GM18519 (cell line): Measurements from ENCODE around the gene SLC6A5.
"Not testable (repeated sequence)": the region's sequence is repeated elsewhere in the genome, so short reads cannot be mapped to it uniquely, and the experiment has no call there.

ENCODE experiments used
- ATAC-seq: cut with Tn5 transposase; IDR thresholded peaks from one replicate; pipeline ENCODE4 v1.9.1; 2021; ENCODE audit warnings: mild to moderate bottlenecking, moderate library complexity; ENCODE audit not compliant: unreplicated experiment, low FRiP score

The SLC6A5 gene

DNA sequence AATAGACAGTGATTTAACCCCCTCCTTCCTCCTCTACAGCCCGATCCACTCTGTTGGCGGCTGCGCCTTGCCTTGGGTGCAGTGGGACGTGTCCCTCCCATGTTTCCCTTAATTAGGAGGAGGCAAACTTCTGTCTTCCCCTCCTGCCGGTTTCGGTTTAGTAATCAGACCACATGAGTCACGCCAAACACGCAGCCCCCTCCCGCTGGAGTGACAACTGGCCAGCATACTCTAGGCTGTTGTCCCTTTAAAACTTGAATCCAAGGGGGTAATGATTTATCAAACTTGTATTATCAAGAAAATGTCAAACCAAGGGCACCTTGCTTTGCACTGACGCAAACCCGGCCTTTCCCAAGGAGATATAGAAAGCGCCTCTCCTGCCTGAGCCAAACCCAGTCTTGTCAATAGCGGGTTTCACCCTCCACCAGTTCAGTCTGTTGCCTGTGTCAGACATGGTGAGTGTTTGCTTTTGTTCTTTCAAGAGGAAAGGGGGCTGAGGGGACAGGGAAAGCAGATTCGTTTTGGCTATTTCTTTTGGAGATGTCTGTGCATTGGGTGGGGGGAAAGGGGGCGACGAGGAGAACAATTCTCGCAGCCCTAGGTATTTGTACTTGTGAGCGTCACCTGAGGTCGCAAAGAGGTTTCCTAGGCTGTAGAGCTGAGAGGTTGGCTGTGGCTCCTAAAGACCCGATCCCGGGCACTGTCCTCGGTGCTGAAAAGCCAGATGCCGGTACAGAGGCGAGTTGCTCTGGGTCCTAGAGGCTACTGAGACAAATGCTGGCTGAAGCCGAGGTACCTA lies at the start of gene SLC6A5:
Gene SLC6A5, plus strand, starts transcription at position 388 of the 799 bp plus-strand sequence. Its CDS starts 65 bp downstream, at position 453.
- no peak for ATAC-seq

DNA sequence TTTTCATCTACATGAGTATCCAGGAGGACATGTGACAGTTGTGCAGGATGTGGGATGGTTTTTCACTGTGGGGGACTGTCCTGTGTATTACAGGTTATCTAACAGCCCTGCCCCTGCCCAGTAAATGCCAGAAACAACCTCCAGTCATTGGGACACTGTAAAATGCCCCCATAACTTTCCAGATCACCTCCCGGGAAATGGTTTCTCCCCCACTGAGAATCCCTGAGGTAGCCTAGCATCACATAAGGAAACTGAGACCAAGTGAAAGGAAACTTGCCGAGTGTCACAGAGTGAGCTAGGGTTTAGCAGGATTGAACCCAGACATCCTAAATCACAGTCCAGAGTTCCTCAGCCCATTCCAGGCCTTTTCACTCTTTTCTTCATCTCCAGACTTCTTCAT lies 48.3 kb upstream of the SLC6A5 start:
- ATAC-seq, result no peak

DNA sequence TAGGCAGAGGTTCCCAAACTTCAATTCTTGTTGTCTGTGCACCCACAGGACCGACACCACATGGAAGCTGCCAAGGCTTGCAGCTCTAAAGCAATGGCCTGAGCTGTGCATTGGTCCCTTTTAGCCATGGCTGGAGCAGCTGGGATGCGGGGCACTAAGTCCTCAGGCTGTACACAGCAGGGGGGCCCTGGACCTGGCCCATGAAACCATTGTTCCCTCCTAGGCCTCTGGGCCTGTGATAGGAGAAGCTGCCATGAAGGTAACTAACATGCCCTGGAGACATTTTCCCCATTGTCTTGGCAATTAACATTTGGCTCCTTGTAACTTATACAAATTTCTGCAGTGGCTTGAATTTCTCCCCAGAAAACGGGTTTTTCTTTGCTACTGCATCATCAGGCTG lies 43.6 kb upstream of the SLC6A5 start:
- ATAC-seq, result no peak

DNA sequence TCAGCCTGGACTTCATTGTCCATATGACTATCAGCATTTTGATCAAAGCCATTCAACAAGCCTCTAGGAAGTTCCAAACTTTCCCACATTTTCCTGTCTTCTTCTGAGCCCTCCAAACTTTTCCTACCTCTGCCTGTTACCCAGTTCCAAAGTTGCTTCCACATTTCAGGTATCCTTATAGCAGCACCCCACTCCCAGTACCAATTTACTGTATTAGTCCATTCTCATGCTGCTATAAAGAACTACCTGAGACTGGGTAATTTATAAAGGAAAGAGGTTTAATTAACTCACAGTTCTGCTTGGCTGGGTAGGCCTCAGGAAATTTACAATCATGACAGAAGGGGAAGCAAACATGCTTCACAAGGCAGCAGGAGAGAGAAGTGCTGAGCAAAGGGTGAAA lies 43.0 kb upstream of the SLC6A5 start:
- not testable (repeated sequence) for ATAC-seq

DNA sequence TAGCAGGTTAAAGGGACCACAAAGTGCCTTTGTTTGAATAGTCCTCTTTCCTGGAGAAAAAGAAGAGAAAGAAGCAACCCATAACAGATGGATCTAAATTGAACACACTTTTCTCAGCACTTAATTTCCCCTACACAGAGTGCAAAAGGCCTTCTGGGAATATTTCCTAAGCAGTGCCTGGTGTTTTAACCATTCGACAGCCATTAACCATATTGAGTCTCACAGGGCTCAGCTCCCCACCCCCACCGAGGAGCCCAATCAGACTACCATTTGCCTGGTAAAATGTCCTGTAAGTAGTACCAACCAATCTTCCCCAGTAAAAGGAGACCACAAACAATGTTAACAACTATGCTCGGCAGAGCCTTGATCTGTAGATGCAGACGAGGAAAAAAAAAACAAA lies 40.7 kb upstream of the SLC6A5 start:
- ATAC-seq, result no peak

DNA sequence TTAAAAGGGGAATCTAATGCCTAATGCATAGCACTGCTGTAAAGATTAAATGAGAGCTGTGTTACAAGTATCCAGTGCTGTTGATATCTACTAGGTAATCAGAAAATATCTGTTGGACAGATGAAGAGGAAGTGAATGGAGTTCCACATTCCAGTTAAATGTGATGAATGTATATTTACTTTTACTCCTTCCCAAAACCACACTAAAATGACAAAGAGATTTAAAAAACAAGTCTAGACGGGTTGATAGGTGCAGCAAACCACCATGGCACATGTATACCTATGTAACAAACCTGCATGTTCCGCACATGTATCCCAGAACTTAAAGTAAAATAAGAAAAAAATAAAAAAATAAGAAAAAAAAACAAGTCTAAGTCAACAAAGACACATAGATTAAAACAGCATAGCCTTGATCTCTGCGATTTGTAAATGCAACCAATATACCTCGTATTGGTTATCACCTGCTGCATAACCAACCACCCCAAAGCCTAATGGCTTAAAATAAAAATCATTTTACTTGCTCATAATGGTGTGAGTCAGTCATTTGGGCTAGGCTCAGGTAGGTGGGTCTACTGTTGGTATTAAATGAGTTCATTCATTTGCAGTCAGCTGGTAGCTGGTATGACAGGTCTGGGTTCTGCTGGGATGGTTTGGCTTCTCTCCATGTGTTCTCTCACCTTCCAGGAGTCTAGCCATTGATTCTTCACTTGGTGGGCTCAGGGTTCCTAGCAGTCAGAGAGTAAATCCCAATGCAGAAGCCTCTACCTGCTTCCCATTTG lies 39.7 kb upstream of the SLC6A5 start:
- no peak for ATAC-seq

DNA sequence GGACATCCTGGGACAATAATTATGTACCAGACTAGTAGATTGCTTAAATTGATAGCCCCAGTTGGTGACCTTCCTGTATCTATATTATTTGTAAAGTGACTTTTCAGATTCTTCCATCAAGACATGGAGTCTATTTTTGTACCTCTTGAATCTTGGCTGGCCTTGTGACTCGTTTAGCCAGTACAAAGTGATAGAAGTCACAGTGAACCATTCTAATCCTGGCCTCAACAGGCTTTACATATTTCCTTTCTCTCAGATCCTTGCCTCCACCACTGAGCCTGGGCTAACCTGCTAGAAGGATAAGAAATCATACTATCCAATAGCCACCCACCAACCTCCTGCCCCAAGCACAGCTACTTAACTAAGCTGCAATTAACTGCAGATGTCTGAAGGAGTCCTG lies 37.5 kb upstream of the SLC6A5 start:
- ATAC-seq, result no peak

DNA sequence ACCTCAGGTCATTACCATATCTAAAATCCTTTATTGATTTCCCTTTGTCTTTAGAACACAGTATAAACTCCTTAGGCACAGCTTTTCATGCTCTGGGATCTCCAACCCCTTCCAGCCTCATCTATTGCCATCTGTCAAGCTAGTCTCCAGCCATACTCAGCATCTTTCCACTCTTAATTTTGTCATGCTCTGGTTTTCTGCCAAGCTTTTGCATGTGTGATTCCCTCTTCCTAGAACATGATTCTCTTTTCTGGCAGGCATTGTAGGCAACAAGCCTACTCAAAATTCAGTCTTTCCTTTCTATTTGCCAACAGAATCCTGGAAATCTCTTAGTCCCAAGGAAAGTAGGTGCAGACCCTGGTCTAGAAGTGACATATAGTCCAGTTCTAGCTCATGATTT lies 35.5 kb upstream of the SLC6A5 start:
- no peak for ATAC-seq

DNA sequence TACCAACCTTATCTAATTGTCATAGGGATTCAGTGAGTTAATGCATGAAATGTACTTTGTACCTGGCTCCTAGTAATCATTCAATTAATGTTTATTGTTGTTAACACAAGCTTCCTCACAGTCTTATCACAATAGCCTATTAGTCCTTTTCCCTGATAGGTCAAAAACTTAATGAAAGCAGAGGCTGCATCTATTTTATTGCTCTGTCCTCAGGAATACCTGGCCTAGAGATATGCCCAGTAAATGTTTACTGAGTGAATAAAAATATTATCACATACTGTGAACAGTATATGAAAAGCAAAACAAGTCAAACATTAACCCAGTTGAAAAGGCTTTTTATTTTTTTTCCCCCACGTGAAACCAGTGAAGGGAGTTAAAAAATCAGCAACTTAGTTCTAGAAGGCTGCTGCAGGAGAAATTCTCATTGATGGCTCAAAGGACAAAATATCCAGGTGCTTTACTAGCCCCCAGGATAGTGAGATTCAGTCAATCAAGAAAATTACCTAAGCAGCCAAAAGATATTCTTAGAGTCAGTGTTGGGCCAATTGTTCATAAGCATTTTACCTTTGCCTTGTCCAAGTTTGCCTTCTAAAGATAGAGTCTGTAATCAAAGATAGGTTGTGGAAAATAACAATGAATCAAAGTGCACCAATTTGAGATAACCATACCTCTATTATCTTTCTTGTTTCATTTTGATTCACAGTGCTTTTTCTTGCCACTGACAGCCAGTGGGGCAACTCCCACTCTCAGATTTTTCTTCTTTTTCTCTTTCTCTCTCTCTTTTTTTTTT lies 34.4 kb upstream of the SLC6A5 start:
- no peak for ATAC-seq

DNA sequence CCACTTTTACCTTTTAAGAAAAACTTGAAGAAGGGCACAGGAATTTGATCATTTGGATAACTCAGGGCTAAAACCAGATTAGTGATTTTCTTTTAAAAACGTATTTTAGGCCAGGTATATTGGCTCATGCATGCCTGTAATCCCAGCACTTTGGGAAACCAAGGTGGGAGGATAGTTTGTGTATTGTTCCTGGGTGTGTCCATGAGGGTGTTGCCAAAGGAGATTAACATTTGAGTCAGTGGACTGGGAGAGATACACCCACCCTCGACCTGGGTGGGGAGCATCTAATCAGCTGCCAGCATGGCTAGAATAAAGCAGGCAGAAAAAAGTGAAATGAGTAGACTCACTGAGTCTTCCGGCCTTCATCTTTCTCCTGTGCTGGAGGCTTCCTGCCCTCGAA lies 33.3 kb upstream of the SLC6A5 start:
- not testable (repeated sequence) for ATAC-seq

DNA sequence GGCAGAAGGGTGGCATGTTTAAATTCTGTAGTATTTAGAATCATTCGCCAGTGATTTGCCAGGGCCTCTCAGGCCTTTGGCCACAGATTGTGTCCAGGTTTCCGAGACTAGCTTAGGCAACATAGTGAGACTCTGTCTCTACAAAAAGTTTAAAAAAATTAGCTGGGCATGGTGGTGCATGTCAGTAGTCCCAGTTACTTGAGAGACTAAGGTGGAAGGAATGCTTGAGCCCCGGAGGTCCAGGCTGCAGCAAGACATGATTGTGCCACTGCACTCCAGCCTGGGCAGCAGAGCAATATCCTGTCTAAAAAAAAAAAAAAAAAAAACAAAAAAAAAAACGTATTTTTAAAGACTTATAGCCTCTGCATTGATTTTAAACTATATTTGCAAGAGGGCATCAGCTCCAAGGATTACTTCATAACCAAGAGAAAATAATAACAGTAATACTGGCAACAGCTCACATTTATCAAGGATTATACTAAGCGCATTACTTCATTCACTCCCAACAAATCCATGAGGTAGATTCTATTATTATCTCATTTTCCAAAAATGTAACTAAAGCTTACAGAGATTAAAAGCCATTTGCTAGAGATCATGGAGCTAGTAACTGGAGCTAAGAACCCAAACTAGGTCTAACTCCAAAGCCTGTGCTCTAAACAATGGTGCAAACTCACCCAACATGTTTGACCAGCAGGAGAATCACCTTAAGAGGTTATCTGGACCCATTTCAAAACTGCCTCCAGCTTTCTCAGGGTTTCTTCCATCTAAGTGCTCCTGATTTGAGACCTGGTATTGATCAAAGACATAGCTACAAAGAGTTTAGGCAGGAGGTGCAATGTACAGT lies 32.6 kb upstream of the SLC6A5 start:
- ATAC-seq, result no peak

DNA sequence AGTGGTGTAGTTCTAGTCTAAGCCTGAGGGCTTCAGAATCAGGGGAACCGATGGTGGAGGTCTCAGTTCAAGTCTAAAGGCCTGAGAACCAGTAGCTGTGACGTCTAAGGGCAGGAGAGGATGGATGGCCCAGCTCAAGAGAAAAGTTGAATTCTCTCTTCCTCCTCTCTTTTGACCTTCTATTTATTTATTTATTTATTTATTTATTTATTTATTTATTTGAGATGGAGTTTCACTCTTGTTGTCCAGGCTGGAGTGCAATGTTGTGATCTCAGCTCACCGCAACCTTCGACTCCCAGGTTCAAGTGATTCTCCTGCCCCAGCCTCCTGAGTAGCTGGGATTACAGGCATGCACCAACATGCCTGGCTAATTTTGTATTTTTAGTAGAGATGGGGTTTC lies 19.7 kb upstream of the SLC6A5 start:
- ATAC-seq, result not testable (repeated sequence)

DNA sequence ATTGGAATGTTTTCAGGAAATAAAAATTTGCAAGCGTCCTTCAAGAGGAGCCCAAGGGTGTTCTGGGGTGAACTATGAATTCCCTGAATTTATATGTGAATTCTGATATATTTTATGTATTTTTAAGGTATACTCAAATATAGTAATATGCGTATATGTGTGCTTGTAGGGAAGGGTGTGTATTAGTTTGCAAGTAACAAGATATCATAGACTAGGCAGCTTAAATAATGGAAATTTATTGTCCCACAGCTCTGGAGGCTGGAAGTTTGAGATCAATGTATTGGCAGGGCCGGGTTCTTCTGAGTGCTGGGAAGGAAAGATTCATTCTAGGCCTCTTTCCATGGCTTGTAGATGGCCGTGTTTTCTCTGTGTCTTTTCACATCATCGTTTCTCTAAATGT lies 16.2 kb upstream of the SLC6A5 start:
- ATAC-seq, result no peak

DNA sequence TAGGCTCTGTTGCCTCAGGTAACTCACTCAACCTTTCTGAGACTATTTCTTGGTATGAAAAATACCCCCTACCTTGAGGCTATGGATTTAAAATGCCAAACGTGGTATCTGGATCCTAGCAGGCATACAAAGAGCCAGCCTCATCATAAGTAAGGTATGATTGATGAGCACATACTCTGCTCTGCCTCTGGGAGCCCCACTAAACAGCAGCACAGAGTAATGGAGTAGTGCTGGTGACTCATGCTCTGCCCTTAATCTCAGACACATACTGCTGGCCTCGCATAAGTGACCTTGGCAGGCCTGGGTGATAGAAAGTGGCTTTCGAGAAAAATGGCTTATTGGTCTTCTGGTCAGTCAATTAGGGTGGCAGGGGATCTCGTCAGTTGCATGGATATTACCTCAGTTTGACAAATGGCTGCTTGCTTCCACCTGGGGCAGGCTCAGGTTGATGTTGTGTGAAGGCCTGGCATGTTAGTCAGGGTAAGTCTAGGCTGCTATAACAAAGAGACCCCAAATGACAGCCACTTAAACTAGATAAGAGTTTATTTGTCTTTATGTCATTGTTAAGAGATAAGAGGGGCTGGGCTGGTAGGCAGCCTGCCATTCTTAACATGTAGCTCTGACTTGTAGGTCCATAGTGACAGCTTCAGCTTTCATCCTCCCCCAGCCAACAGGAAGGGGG lies 15.2 kb upstream of the SLC6A5 start:
- no peak for ATAC-seq

DNA sequence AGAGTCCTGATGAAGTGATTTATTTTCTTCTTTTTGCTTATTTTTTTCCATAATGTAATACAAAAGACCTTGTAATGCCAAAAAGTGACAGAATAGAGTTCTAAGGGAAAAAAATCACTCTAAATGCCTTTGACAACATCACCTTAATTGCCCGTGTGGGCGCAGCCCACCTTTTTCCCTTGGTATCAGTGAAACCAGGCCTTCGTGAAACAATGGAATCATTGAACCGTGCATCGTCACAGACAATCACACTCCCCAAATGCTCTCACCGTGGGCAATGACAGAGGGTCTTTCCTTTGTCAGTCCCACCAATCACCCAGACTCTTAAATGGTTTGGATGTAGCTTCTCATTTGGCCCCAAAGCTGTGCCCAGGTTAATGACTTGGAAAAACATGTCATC lies 9.6 kb upstream of the SLC6A5 start:
- no peak for ATAC-seq

DNA sequence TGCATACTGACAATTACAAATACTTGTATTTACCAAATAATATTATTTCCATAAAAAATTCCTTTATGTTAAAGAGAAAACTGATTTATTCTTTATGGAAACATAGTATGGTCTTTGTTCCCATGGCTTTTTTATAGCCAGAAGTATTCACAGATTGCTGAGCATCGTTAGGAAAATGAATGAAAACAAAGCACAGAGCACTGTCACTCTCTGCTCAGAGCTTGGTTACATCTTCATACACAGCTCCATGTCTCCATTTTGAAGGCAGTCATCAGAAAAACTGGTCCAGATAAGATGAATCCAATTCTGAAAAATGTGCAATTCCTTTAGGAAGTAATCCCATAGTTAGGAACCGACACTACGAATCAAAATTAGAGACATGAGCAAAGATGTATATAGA lies 9.0 kb upstream of the SLC6A5 start:
- no peak for ATAC-seq

DNA sequence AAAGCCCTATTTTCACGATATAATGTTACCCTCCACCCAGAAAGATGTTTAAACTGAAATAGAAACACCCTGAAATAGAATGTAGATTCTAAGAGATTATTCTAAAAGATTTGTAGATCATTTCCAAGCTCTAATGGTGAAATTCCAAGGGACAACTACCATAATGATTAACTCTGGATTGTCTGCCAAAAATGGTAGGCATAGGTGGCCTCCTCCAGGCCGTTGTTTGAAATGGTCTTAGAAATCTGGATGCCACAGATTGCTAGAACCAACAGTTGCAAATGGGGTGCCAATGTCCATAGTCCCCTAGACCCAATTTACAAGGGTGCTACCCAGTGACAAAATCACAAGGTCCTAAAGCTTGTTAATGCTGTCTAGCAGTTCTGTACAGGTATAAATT lies 6.7 kb upstream of the SLC6A5 start:
- no peak for ATAC-seq

DNA sequence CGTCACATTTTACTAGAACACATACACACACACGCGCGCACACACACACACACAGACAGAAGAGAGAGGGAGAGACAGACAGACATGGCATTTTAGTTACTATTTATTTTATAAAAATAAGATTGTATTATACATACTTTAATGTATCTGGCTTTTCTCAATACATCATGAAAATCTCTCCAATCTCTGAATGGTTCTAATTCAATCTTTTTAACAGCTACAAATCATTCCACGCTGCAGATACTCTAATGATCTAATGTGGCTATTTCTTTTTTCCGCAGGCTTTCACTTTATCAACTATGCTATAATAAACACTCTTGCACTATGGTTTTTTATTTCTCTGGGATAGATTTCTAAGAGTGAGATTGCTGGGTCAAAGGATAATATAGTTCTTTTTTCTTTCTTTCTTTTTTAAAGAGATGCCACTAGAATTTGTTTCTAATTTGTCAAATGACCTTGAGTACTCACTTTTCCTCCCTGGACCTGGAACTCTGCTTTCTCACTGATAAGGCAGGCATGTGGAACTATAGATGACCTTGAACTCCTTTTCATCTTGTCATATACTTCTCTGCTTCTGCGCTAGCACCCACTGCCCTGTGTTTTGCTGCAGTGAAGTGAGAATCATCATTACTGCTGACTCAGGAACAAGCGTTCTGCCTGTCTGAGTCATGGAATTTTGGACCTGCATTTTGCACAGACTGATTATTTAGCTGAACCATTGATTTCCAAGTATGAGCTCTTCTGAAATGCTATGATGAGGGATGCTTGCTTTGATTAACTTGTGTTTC lies 4.9 kb upstream of the SLC6A5 start:
- no peak for ATAC-seq

DNA sequence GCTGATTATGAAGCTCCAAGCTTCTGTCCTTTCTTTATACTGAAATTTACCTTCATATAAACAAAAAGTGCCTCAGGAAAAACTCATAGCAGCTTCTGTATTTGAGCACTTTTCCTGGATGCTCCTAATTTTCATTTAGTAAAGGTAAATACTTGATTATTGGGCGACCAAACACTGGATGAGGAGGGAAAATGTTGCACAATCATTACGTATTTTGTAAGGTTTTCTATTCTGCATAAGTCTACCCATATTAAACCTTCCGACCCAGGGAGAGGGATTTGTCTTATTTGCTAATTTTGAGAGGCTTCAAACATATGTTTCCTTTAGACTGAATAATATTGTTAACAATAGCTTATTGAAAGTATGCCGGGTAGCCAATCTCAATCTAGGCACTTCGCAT lies 4.3 kb upstream of the SLC6A5 start:
- ATAC-seq, result no peak
